HL-60 (cell line): ENCODE results near the gene MYOM3.
"Not testable (repeated sequence)": the region's sequence is repeated elsewhere in the genome, so short reads cannot be mapped to it uniquely, and the experiment has no call there.

Experiments
- DNase-seq, 2 experiments: peaks; one replicate each; pipeline ENCODE4 v3.0.0-alpha.2; 2010 to 2020; ENCODE audit warnings: low read depth in 1 of 2, low spot score in 1 of 2
- H3K27ac ChIP-seq: fragments of 250-450 bp; sonication (Bioruptor Pico); replicated peaks from 2 replicates; pipeline ENCODE4 v1.5.1; 2020; ENCODE audit warnings: mild to moderate bottlenecking, moderate library complexity
- H3K27me3 ChIP-seq: fragments of 250-450 bp; sonication (Bioruptor Pico); 2 replicates; pipeline ENCODE4 v1.5.1; 2021; ENCODE audit warnings: mild to moderate bottlenecking, moderate library complexity; ENCODE audit not compliant: insufficient read depth, poor library complexity, severe bottlenecking
- H3K4me3 ChIP-seq: replicated peaks from 2 replicates; pipeline ENCODE4 v1.5.1; 2011; ENCODE audit warnings: mild to moderate bottlenecking, control low read depth, low read length; ENCODE audit not compliant: insufficient read depth
- CTCF ChIP-seq: IDR thresholded peaks from one replicate; pipeline ENCODE4 v1.5.1; 2011; ENCODE audit warnings: low read length, control low read depth, inconsistent platforms; ENCODE audit not compliant: insufficient read depth
- GABPA ChIP-seq: IDR thresholded peaks from 2 replicates; pipeline ENCODE4 v1.6.1; 2012; ENCODE audit warnings: low read depth
- POLR2AphosphoS5 ChIP-seq: IDR thresholded peaks from 2 replicates; pipeline ENCODE4 v1.6.1; 2012; ENCODE audit warnings: low read depth
- REST ChIP-seq: IDR thresholded peaks from 2 replicates; pipeline ENCODE4 v1.6.1; 2012; ENCODE audit warnings: low read depth; ENCODE audit not compliant: insufficient replicate concordance
- SPI1 ChIP-seq: IDR thresholded peaks from 2 replicates; pipeline ENCODE4 v1.6.1; 2012; ENCODE audit warnings: low read depth, mild to moderate bottlenecking, borderline replicate concordance

Gene MYOM3

GRCh38 chr1:24032981-24033380, 79.0 kb downstream of the MYOM3 start:
- H3K27ac ChIP-seq = no peak overlapping the region
- TF ChIP-seq GABPA (no peak), POLR2AphosphoS5 (no peak), CTCF (no peak), SPI1 (no peak), REST (no peak)
- H3K4me3 ChIP-seq = no peak overlapping the region
- no peak for DNase-seq
- H3K27me3 ChIP-seq = no peaks in the 10 kb centered on the region

DNA sequence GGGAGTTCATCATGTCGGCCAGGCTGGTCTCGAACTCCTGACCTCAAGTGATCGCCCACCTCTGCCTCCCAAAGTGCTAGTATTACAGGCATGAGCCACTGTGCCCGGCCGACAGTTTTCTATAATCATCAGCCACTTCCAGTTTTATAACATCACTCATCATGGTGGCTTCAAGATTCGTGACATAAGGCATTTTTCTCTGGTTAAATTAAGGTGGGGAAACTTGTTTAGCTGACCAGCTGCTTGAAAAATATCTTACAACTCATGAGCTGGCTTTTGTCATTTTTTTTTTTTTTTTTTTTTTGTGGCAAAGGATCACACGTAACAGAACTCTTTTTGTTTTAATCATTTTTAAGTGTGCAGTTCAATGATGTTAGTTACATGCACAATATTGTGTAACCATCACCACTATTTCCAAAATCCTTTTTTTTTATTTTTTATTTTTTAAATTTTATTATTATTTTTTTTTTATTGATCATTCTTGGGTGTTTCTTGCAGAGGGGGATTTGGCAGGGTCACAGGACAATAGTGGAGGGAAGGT, 80.9 kb downstream of the MYOM3 start:
- H3K27me3 ChIP-seq, DNase-seq, H3K27ac ChIP-seq, H3K4me3 ChIP-seq: not testable (repeated sequence)

DNA sequence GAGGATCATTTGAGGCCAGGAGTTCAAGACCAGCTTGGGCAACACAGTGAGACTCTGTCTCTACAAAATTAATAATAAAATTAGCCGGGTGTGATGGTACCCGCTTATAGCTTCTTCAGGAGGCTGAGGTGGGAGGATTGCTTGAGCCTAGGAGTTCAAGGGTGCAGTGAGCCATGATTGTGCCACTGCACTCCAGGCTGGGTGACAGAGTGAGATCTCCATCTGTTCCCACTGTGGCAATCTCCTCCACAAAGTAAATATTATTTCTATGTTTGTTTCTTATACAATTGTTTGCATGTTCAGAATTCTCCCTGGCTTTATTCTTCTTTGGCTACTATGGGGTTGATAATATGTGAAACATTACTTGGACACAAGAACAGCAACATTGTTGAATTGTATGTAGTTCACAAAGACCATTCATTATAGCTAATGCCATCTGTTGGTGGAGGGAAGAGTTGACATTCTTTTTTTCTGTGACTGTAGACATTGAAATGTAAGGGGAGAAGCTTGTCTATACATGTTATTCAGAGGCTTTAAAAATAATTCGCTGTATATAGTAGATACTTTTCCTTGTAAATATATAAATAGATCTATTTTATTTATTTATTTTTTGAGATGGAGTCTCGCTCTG, 84.0 kb downstream of the MYOM3 start:
- H3K27ac ChIP-seq = no peak overlapping the region
- H3K4me3 ChIP-seq = no peak overlapping the region
- no peaks in the 10 kb centered on the region for H3K27me3 ChIP-seq
- no peak for TF ChIP-seq SPI1
- peak; percentile 34 for TF ChIP-seq CTCF
- no peak for DNase-seq

GRCh38 chr1:24022581-24023361, 89.2 kb downstream of the MYOM3 start:
- Histone ChIP-seq H3K4me3 (no peak overlapping the region), H3K27me3 (no peaks in the 10 kb centered on the region), H3K27ac (no peak overlapping the region)
- no peak for DNase-seq
- TF ChIP-seq POLR2AphosphoS5 (no peak), REST (no peak), SPI1 (no peak), GABPA (no peak), CTCF (no peak)
